NCI-H82 treated with DMSO at 0.1 percent for 48 hours (cell line): ENCODE data around the gene SAMD14.
A peak's percentile ranks its signal among the peaks of the same experiment; 100 is the strongest.

ENCODE experiments used
- DNase-seq: peaks from one replicate; lab custom pipeline; 2025; ENCODE audit not compliant: unreplicated experiment; lab: John Stamatoyannopoulos, UW

SAMD14 gene

DNA sequence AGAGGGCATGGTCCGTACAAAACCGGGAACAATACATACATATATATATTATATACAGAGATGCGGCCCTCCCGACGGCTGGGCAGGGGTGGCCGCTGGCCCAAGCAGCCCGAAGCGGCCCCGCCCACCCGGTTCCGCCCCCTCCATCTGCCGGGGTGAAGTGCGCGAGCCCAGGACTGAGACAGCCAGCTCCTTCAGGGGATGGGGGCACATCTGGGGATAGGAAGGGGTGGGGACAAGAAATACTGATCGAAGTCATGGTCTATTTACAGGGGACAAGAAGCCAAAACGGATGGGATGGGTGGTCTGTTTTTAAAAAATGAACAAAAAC is 3.8 kb upstream of the SAMD14 start:
- no peak for DNase-seq

DNA sequence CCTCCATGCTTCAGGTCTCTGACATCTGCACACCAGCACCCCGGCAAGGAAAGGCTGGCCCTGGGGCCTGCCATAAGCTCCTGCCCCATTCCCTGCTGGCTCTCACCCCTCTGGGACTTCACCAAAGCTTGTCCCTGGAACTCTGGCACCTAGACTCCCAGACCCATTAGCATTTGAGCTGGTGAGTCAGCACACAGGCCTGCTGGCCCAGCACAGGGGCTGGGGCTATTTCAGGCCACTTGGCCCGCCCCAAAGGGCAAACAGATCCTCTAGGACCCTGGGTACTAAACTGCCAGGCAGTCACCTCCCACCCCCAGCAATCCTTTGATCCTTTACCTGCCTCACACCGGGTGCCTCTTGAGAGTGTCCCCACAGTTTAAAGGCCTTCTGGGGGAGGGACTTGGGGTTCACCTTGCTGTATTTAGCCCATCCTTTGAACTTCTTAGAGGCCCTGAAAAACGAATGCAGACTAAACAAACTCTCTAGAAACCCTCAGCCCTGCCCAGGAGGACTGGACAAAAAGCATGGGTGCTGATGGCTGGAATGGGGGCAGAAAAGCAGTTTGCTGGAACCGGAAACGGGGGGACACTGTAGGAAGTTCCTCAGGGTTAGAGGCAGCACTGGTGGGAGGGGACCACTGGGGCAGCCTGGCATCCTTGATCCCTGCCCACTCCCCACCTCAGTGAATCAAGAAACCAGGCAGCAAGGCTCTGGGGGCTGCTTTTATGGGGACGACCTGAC is 3.2 kb upstream of the SAMD14 start:
- no peak for DNase-seq

DNA sequence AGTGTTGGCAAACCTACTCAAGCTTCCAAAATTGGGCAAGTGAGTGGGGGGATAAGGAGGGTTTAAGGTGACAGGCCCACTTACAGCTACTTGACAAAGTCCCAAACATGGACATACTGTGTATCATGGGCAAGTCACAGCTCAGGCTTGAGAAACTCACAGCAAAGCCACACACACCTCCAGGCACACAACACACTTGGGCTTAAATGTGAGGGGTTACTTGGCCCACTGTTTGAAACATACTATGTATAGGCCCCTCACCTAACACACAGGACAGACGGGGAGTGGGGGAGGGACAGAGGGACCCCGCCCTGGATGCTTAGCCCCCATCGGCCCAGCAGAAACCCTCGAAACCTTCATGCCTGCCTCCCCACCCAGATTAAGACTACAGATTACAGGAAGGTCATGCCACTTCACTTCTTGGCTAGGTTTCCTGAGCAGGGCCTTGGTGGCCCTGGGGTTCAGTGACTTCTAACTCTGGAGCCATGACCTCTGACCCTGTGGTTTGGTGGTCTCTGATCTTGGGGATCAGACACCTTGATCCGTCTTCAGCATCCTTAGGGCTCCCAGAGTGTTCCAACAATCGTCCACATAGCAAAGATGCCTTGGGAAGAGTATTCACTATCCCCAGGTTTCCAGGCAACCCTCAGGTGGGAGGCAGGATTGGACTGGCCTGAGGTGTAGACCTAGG is 2.3 kb upstream of the SAMD14 start:
- no peak for DNase-seq

DNA sequence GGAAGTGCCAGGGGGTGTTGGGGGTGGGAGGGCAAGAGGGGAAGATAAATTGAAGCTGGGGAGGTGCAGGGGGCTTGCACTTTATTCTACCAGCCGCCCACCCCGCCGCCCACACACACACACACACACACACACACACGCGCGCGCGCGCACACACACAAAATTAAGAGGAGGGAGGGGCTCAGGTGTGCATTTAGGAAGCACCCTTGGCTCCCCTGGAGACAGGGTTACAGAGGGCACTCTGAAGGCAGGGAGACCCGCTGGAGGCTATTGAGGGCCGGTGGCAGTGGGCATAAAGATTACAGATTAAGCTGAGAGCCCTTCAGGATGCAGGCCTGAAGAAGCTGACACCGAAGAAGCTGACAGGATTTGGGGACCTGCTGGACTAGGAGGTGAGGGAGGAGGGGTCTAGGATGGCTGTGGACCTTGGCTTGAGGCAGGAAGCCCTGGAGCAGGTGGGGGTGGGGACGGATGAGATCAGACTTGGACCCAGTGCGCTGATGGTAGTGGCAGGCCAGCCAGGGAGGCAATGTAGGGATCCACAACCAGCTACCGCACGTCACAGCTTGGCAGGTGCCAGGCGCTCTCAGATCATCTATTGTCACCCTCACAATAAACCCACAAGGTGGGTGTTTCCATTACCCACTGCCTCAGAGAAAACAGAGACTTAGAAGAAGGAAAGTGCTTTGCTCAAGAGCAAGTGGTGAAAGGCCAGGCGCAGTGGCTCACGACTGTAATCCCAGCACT is 772 bp upstream of the SAMD14 start:
- DNase-seq: no peak

DNA sequence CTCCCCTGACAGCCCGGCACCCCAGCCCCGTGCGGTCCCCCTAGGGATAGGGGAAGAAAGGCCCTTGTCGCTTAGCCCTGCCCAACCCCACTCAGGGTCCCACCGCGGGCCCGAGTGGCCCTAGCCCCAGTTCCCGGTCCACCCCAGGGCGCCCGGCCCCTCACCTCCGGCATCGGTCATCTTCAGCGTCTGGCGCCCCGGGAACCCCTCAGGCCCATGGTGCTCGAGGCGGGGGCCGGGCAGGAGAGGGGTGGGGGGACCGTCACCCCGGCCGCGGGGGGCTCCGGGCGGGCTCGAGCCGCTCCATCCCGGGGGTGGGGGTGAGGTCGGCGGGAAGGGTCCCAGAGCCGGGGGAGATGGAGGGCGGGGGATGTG is 620 bp downstream of the SAMD14 start:
- no peak for DNase-seq

DNA sequence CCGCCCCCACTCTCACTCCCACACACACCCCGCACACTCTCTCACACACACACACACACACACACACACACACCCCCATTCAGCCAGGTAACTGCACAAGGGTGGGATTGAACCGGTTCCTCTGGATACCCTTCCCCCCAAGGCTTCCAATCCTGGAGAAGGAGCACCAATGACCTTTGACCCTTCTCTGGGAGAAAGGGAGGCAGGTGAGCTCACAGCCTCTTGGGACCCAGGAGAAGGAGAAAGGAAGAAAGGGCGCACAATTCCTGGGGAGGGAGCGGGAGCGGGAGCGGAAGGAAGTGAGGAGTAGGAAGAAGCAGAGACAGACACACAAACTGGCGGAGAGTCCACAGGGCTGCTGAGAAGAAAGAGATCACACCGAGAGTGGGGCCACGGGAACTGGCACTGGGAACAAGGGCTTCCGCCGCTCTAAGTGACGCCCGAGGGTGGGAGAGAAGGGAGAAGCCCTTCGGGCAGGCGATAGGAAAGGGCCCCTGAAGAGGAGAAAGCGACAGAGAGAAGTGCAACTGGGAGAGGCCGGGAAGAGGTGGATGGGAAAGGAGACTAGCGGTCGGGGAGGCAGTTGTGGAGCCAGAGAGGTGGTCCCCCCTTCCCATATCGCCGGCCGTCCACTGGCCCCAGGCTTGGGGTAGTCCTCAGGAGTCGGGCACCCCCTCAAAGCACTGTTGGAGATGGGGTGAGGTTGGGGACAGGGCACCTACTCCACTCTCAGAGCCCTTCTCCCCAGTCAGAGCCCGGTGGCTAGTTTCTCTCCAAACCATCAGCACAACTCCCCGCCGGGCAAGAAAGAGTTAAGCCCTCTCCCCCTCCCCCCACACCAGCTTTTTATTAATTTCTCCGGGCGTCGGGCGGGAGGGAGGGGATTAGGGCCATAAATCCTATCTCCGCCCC is 1.3 kb downstream of the SAMD14 start:
- DNase-seq: peak; percentile 35

DNA sequence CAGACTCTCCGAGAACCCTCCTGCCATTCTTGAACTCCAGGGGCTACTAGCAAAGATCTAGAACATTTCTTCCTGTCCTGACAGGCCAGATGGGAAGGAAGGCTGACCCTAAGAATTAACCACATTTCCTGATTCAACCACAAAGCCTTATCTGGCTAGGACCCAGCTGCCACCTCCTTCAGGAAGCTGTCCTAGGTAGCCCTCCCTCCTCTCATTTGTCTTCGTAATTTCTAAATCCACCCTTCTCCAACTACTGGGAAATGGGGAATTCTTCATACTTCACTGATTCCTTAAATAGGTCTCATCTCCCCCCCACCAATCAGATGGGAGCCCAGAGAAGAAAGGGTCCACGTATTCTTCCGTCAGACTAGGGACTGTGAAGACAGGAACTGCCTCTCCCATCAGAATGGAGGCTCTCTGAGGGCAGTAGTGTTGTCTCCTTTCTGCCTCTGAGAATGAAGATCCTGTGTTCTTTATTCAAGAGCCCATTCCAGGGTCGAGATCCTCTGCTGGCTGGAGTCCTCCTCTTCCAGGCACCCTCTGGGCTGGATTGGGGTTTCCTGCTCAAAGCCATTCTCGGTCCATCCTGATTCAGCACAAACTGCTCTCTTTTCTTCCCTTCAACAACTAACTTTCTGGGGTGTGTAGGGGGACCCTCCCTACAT is 2.1 kb downstream of the SAMD14 start:
- no peak for DNase-seq

DNA sequence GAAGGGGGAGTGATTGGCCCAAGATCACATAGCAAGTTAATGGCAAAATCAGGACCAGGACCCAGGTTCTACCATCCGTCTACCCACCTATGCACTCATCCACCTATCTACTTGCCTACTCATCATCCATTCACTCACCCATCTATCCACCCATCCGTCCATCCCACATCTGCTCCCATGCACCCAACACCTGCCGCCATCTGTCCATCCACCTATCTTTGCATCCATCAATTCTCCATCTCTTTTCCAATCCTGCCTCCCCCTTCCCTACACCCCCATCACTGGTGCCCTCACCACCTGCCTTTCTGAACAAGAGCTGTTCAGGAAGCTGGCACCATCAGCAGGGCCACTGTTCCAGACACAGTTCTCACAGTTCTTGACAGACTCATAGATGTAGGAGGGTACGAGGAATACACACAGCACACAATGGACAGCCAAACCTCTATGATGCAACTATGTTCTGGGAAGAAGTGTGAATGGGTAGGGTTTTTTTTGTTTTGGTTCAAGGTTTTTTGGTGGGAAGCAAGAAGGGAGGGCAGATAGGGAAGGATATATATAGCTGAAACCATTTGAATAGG is 4.5 kb downstream of the SAMD14 start:
- DNase-seq: no peak

DNA sequence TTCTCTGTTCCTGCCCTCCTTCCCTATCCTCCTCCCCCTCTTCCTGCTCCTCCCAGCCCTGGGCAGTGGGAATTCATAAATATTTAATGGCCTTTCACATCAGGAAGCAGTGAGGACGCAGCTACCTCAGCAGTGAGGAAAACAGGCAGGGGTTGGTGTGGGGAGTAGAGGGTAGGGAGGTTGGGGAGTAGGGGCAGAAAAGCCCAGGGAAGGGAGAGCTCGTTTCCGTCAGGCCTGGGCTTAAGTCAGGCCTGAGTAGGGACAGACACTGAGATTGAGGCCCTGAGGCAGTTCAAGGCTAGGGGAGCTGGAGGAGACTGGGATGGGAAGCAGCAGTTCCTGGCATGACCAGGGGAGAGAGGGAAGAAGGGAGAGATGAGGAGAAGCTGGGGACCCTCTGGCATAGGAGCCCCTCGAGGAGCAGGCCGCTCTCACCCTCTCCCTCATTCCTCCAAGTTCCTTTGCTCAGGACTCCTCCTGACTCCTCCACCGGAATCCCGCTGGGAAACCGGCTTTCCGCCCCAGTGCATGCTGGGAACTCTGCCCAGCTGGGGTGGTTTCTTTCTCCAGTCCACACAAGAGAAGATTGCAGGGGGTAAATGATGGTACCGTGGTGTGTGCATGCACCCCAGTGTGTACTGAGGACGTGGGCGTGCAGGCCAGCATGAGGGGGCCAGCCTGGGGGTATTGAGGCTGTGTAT is 6.2 kb downstream of the SAMD14 start:
- DNase-seq: no peak

DNA sequence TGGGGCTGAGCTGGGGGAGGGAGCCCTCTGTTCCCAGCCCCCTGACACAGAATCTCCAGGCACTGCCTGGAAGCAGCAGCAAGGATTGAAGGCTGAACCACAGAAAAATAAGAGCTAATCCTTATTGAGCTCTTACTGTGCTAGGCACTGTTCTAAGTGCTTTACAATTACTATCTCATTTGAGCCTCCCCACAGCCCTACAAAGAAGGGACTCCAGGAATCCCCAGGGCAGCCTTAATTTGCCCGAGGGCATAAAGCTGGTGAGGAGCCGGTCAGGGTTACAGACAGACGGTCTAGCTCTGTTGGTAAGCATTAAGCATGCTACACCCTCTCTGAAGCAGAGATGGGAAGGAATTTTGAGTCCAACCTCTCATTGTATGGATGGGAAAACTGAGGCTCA is 7.0 kb downstream of the SAMD14 start:
- no peak for DNase-seq

DNA sequence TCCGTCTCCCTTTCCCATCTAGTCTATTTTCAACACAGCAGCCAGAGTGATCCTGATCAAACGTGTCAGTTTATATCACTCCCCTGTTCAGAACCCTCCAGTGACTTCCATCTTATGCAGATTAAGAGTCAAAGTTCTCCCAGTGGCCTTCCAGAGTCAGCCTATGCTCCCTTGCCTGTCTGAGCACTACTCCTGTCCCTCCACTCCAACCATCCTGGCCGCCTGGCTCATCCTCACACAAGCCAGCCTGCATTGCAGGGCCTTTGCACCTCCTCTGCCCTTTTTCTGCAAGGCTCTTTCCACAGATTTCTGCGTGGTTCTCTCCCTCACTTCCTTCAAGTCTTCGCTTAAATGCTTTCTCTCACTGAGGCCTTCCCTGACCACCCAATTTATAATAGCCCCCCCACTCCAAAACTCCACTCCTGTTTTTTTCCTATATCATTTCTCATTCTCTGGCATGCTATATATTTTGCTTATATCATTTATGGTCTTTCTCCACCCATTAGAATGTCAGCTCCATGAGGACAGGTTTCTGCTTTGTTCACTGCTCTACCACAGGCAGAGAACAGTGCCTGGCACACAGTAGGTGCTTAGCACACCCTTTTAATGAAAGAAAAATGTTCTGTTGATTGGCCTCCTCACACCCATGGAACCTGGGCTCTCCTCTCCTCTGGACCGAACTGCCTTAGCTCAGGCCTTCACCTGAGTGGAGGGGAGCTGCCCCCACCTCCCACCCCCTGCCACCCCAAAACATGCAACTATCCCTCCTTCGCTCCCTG is 9.3 kb downstream of the SAMD14 start:
- DNase-seq: no peak

DNA sequence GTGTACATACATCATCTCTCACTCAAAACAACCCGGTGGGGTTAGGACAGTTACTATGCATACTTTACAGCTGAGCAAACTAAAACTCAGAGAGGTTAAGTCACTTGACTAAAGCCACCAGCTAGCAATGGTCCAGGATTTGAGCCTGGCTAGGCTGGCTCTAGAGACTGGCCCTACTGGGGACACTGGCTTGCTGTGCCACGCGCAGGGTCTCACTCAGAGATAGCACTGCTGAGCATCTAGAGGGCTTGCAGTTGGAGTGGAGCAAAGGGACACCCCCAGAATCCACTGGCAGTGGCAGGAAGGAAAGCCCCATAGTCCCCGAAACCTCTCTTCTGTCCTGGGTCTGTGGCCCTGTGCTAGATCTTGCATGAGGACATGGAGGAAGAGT is 11.1 kb downstream of the SAMD14 start:
- DNase-seq: no peak

DNA sequence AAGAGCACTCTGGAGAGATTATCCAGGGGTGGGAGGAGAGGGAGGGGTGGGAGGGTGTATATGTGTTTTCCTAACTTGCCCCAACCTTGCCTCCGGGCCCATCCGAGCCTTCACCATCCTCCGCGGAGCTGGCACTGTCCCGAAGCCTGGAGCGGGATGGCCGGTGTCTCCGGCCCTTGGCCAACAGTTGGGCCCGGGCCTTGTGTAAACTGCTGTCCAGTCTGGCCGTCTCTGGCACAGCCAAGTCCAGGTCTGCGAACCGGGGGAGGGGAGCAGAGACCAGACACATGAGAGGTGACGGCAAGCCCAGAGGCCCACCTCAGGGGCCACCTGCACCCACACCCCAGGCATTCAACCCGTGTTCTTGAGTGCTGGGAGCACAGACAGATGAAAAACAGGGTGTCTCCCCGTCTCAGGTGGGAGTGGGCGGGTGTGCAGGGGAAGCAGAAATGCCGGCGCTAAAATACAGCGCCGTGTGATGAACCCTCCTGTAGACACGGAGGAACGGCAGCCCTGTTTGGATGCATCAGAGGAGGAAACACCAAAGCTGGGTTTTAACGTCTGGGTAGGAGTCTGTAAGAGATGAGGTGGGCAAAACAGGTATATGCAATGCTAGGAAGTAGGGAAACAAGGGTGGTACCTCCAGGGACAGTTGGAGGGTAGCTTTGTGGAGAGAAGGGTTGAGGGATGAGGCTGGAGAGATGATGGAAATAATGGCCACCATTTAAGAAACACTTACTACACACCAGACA is 11.7 kb downstream of the SAMD14 start:
- DNase-seq: no peak

DNA sequence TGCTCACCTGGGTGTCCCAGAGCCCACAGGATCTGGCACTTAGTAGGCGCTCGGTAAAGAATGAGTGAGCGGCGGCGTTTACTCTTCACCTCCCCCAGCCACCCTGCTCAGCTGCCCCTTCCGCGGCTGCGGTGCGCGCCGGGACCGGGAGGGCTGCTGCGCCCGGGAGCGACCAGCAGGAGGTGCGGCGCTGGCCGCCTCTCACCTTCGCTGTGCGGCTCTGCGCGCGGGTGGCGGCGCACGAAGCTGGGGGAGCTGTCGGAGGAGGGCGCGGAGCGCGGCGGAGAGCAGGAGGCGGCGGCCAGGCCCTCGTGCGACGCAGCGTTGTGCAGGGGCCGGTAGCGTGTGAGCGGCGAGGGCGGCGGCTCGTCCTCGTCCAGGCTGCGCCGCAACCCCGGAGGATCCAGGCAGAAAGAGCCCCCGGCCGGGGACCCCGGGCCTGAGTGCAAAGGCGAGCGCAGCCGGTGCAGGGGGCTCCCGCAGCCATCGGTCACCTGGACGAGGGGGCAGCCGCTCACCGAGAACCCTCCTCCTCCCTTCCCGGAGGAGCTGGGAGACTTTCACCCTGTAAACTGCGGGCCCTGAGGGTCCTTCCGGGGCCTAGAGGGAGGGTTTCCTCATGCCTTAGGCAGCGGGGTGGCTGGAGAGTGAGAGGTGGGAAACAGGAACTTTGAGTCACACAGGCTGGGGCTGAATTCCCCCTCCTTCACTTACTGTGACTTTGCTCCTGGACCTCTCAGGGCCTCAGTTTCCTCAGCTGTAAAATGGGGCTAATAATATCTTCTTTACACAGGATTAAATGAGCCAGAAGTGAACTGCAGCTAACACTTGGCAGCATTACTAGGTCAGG is 12.5 kb downstream of the SAMD14 start:
- DNase-seq: no peak

DNA sequence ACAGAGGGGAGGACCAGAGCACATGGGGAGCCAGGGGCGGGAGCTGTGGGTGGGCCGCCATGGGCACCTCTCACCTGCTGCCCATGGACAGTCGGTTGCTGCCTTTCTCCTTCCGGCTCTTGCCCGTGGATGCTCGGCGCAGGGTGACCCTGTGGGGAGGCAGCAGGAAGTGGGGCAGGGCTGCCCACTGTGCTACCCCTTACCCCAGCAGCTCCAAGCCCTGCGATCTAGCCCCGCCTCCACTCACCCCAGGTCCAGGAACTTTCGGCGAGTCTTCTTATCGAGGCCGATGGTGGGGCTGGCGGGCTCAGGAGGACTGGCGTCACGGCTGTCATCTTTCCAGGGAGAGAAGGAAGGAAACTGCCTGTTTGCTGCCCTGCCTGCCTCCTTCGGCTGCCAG is 14.2 kb downstream of the SAMD14 start:
- no peak for DNase-seq

DNA sequence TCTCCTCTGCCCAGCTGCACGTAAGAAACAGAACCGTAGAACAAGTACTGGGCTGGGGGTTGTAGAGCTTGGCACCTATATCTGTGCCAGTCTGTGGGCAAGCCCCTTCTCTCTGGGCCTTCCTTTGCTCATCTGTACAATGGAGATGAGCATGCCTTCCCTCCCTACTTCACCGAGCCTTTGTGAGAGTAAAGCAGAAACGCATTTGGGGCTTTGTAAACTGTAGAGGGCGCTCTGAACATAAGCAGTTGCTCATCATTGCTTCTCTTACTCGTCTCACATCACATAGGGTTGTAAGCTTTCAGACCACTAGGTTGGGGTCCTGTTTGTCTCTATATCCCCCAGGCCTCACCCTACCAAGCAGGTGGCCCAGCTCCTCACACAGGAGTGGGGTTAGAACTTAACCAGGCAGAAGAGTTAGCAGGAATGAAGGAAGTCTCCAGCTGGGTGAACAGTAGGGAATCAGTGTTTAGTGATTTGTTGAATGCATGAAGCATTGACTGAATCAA is 15.1 kb downstream of the SAMD14 start:
- peak; percentile 68 for DNase-seq

DNA sequence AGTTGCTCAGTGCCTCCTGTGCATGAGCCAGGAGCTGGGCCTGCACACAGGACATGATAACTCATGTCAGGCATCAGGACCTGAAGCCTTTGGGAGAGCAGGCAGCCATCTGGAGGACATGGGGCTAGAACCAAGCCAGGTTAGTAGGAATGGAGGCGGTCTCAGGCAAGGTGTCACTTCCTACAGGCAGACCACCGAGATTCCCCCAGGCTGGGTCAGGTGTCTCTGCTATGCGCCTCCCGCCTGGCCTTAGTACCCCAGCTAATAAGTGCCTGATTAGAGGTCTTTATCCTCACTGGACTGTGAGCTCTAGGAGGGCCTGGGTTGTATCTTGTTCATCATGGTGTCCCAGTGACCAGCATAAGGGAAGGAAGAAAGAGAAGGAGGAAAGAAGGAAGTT is 15.6 kb downstream of the SAMD14 start:
- no peak for DNase-seq
